Activated CD8-positive, alpha-beta T cell treated with anti-CD3 and anti-CD28 coated beads, Interleukin-2, amount 10 ng/mL, durations not matched to agents 7 days and 5 days (primary cell): Measurements from ENCODE around the gene CCT2. TPM values are rescaled to one million over a fixed set of nuclear protein-coding genes. Genes with fewer than 3 reads are reported as not detected.
"Not testable (repeated sequence)": the region's sequence is repeated elsewhere in the genome, so short reads cannot be mapped to it uniquely, and the experiment has no call there.

Experiments used
- ATAC-seq: fragments of 150-1000 bp; cut with Tn5 transposase; one replicate; pipeline ENCODE4 v1.10.0; 2021; ENCODE audit warnings: moderate library complexity
- CTCF ChIA-PET: fragments of 350-600 bp; sonication (Branson Sonifier 250); formaldehyde crosslinking; loops from one replicate; lab custom pipeline; 2021; ENCODE audit warnings: antibody characterized with exemption; lab: Charles Lee
- POLR2A ChIA-PET: fragments of 350-600 bp; sonication (Branson Sonifier 250); formaldehyde crosslinking; loops from one replicate; lab custom pipeline; 2021; ENCODE audit warnings: antibody characterized with exemption; lab: Charles Lee
- DNase-seq: peaks from one replicate; pipeline ENCODE4 v3.0.0-alpha.2; 2020
- H3K27ac Mint-ChIP-seq: one replicate; pipeline ENCODE4 v1.8.0; 2021; ENCODE audit warnings: mild to moderate bottlenecking, mixed read lengths
- H3K27me3 Mint-ChIP-seq: one replicate; pipeline ENCODE4 v1.8.0; 2021; ENCODE audit warnings: low read depth, mixed read lengths
- H3K36me3 Mint-ChIP-seq: one replicate; pipeline ENCODE4 v1.8.0; 2021; ENCODE audit warnings: low read depth, mixed read lengths
- H3K4me1 Mint-ChIP-seq: one replicate; pipeline ENCODE4 v1.8.0; 2021; ENCODE audit warnings: low read depth, mixed read lengths
- H3K4me3 Mint-ChIP-seq: one replicate; pipeline ENCODE4 v1.8.0; 2021; ENCODE audit warnings: mild to moderate bottlenecking, mixed read lengths
- H3K9me3 Mint-ChIP-seq: one replicate; pipeline ENCODE4 v1.8.0; 2022; ENCODE audit warnings: mixed read lengths; ENCODE audit not compliant: insufficient read depth
- total RNA-seq, 2 experiments: library from RNA; stranded (reverse); gene quantifications; one replicate each; pipeline ENCODE4 v1.2.3, GENCODE V29; 2021

The CCT2 gene
- total RNA-seq, 2 experiments from 2014 or later: 238 to 252 TPM

GRCh38 chr12:69589082-69589481 lies 3.8 kb downstream of the CCT2 start:
- CTCF ChIA-PET: no interaction called here
- no peak for ATAC-seq
- H3K27me3 Mint-ChIP-seq: no peaks in the 10 kb centered on the region
- H3K36me3 Mint-ChIP-seq: peaks cover 66% of the 10 kb centered on the region
- H3K27ac Mint-ChIP-seq: no peak overlapping the region
- H3K4me3 Mint-ChIP-seq: no peak overlapping the region
- POLR2A ChIA-PET: interaction anchor here (0.9 to 1.2 kb wide), 2 partner anchors 9 to 264 kb away, joined by 3 read pairs; no protein-coding TSS in a partner anchor
- DNase-seq: no peak
- peaks cover 10% of the 10 kb centered on the region for H3K4me1 Mint-ChIP-seq
- no peaks in the 10 kb centered on the region for H3K9me3 Mint-ChIP-seq

- H3K27ac Mint-ChIP-seq: no peak overlapping the region
- ATAC-seq: peak; percentile 19
- no peak for DNase-seq
- H3K36me3 Mint-ChIP-seq: peaks cover 69% of the 10 kb centered on the region
- H3K4me3 Mint-ChIP-seq: no peak overlapping the region
- no peaks in the 10 kb centered on the region for H3K27me3 Mint-ChIP-seq
- ChIA-PET POLR2A (no interaction called here), CTCF (no interaction called here)
- H3K4me1 Mint-ChIP-seq: peaks cover 5% of the 10 kb centered on the region
- H3K9me3 Mint-ChIP-seq: no peaks in the 10 kb centered on the region
Measured at GRCh38 chr12:69595689-69596088, 10.4 kb downstream of the CCT2 start.

- no peak overlapping the region for H3K4me3 Mint-ChIP-seq
- ChIA-PET POLR2A (interaction anchor here (0.7 to 0.9 kb wide), 2 partner anchors 9 to 21 kb away, joined by 3 to 4 read pairs; no protein-coding TSS in a partner anchor), CTCF (no interaction called here)
- H3K4me1 Mint-ChIP-seq: peaks cover 8% of the 10 kb centered on the region
- ATAC-seq (no peak), DNase-seq (no peak)
- no peaks in the 10 kb centered on the region for H3K9me3 Mint-ChIP-seq
- H3K36me3 Mint-ChIP-seq: peaks cover 71% of the 10 kb centered on the region
- no peak overlapping the region for H3K27ac Mint-ChIP-seq
- no peaks in the 10 kb centered on the region for H3K27me3 Mint-ChIP-seq
Measured at GRCh38 chr12:69598174-69598753, 13.0 kb downstream of the CCT2 start.

GRCh38 chr12:69600804-69601203 lies 15.5 kb downstream of the CCT2 start:
- no peak overlapping the region for H3K27ac Mint-ChIP-seq
- ChIA-PET POLR2A (no interaction called here), CTCF (interaction anchor here (0.6 kb wide), 1 partner anchor 1592 kb away, joined by 3 read pairs; no protein-coding TSS in a partner anchor)

GRCh38 chr12:69601962-69602685 lies 16.9 kb downstream of the CCT2 start:
- CTCF ChIA-PET: interaction anchor here (0.7 kb wide), 1 partner anchor 32 kb away, joined by 3 read pairs; no protein-coding TSS in a partner anchor
- ATAC-seq: no peak
- Mint-ChIP-seq H3K36me3 (peaks cover 52% of the 10 kb centered on the region), H3K4me3 (no peak overlapping the region), H3K9me3 (no peaks in the 10 kb centered on the region), H3K27ac (no peak overlapping the region), H3K4me1 (peaks cover 5% of the 10 kb centered on the region), H3K27me3 (no peaks in the 10 kb centered on the region)
- DNase-seq: no peak
- POLR2A ChIA-PET: interaction anchor here (0.6 kb wide), 1 partner anchor 12 kb away, joined by 3 read pairs; no protein-coding TSS in a partner anchor

More at GRCh38 chr12:69600804-69601203, 15.5 kb downstream of the CCT2 start:
- ATAC-seq (no peak), DNase-seq (no peak)
- Mint-ChIP-seq H3K4me3 (no peak overlapping the region), H3K27me3 (no peaks in the 10 kb centered on the region), H3K9me3 (no peaks in the 10 kb centered on the region), H3K36me3 (peaks cover 58% of the 10 kb centered on the region), H3K4me1 (peaks cover 7% of the 10 kb centered on the region)

- ATAC-seq (no peak), DNase-seq (no peak)
- Mint-ChIP-seq H3K9me3 (no peaks in the 10 kb centered on the region), H3K4me1 (peaks cover 3% of the 10 kb centered on the region), H3K36me3 (peaks cover 45% of the 10 kb centered on the region), H3K4me3 (no peak overlapping the region), H3K27me3 (no peaks in the 10 kb centered on the region), H3K27ac (no peak overlapping the region)
- ChIA-PET POLR2A (no interaction called here), CTCF (no interaction called here)
Measured at GRCh38 chr12:69602954-69603353, 17.7 kb downstream of the CCT2 start.

GRCh38 chr12:69603556-69603955 lies 18.3 kb downstream of the CCT2 start:
- POLR2A ChIA-PET, H3K9me3 Mint-ChIP-seq, H3K4me3 Mint-ChIP-seq, H3K27me3 Mint-ChIP-seq, ATAC-seq, H3K4me1 Mint-ChIP-seq, H3K27ac Mint-ChIP-seq, CTCF ChIA-PET, DNase-seq: not testable (repeated sequence)
- peaks cover 41% of the 10 kb centered on the region for H3K36me3 Mint-ChIP-seq

GRCh38 chr12:69604275-69604674 lies 19.0 kb downstream of the CCT2 start:
- ATAC-seq, H3K4me1 Mint-ChIP-seq, DNase-seq, H3K4me3 Mint-ChIP-seq, H3K27ac Mint-ChIP-seq, H3K9me3 Mint-ChIP-seq, H3K27me3 Mint-ChIP-seq, CTCF ChIA-PET, POLR2A ChIA-PET: not testable (repeated sequence)
- H3K36me3 Mint-ChIP-seq: peaks cover 36% of the 10 kb centered on the region

GRCh38 chr12:69608114-69608513 lies 22.9 kb downstream of the CCT2 start:
- CTCF ChIA-PET: interaction anchor here (0.7 to 0.9 kb wide), 2 partner anchors 250 to 317 kb away, joined by 3 to 5 read pairs; no protein-coding TSS in a partner anchor
- DNase-seq (no peak), ATAC-seq (no peak)
- no peak overlapping the region for H3K27ac Mint-ChIP-seq
- H3K36me3 Mint-ChIP-seq: peaks cover 7% of the 10 kb centered on the region
- no peaks in the 10 kb centered on the region for H3K9me3 Mint-ChIP-seq
- no peak overlapping the region for H3K4me3 Mint-ChIP-seq
- peaks cover 9% of the 10 kb centered on the region for H3K27me3 Mint-ChIP-seq
- POLR2A ChIA-PET: no interaction called here
- H3K4me1 Mint-ChIP-seq: no peaks in the 10 kb centered on the region

- no peak overlapping the region for H3K4me3 Mint-ChIP-seq
Measured at GRCh38 chr12:69610126-69610525, 24.9 kb downstream of the CCT2 start.

GRCh38 chr12:69610729-69611128 lies 25.5 kb downstream of the CCT2 start, which contains the start of gene LRRC10:
Gene LRRC10 (minus strand): TSS chr12:69610907. CDS start chr12:69610838, 69 bp downstream.
- Mint-ChIP-seq H3K36me3 (no peaks in the 10 kb centered on the region), H3K27me3 (peaks cover 10% of the 10 kb centered on the region)
- POLR2A ChIA-PET: no interaction called here

More at GRCh38 chr12:69610126-69610525, 24.9 kb downstream of the CCT2 start:
- ChIA-PET CTCF (interaction anchor here (0.6 kb wide), 1 partner anchor 45 kb away, joined by 3 read pairs; no protein-coding TSS in a partner anchor), POLR2A (no interaction called here)
- no peak overlapping the region for H3K27ac Mint-ChIP-seq
- H3K27me3 Mint-ChIP-seq: peaks cover 9% of the 10 kb centered on the region
- DNase-seq: no peak
- ATAC-seq: no peak
- no peaks in the 10 kb centered on the region for H3K9me3 Mint-ChIP-seq
- H3K4me1 Mint-ChIP-seq: no peaks in the 10 kb centered on the region
- H3K36me3 Mint-ChIP-seq: no peaks in the 10 kb centered on the region

GRCh38 chr12:69613351-69613750 lies 28.1 kb downstream of the CCT2 start:
- Mint-ChIP-seq H3K27me3 (peaks cover 12% of the 10 kb centered on the region), H3K36me3 (no peaks in the 10 kb centered on the region), H3K9me3 (no peaks in the 10 kb centered on the region), H3K4me1 (no peaks in the 10 kb centered on the region), H3K27ac (no peak overlapping the region), H3K4me3 (no peak overlapping the region)
- DNase-seq (no peak), ATAC-seq (no peak)
- ChIA-PET POLR2A (no interaction called here), CTCF (no interaction called here)

More at GRCh38 chr12:69610729-69611128, 25.5 kb downstream of the CCT2 start, which contains the start of gene LRRC10:
- ATAC-seq (no peak), DNase-seq (no peak)
- CTCF ChIA-PET: no interaction called here
- Mint-ChIP-seq H3K4me3 (no peak within 1 kb of the TSS), H3K4me1 (no peaks in the 10 kb centered on the region), H3K9me3 (no peaks in the 10 kb centered on the region), H3K27ac (no peak within 1 kb of the TSS)
